Activated CD8-positive, alpha-beta memory T cell treated with anti-CD3 and anti-CD28 coated beads, Interleukin-2, amount 10 ng/mL, durations not matched to agents 7 days and 5 days (primary cell): ENCODE results near the gene LYRM1. TPM values are rescaled to one million over a fixed set of nuclear protein-coding genes. Genes with fewer than 3 reads are reported as not detected.
"Not testable (repeated sequence)": the region's sequence is repeated elsewhere in the genome, so short reads cannot be mapped to it uniquely, and the experiment has no call there.

ENCODE experiments used
- ATAC-seq: fragments of 150-1000 bp; cut with Tn5 transposase; one replicate; pipeline ENCODE4 v1.10.0; 2021; ENCODE audit warnings: moderate library complexity
- CTCF ChIA-PET: fragments of 350-600 bp; sonication (Branson Sonifier 250); formaldehyde crosslinking; loops from one replicate; lab custom pipeline; 2021; ENCODE audit warnings: antibody characterized with exemption; lab: Charles Lee
- DNase-seq: peaks from one replicate; pipeline ENCODE4 v3.0.0-alpha.2; 2020
- H3K27ac Mint-ChIP-seq: one replicate; pipeline ENCODE4 v1.8.0; 2021; ENCODE audit warnings: mild to moderate bottlenecking, mixed read lengths
- H3K27me3 Mint-ChIP-seq: one replicate; pipeline ENCODE4 v1.8.0; 2021; ENCODE audit warnings: mixed read lengths
- H3K36me3 Mint-ChIP-seq: one replicate; pipeline ENCODE4 v1.8.0; 2021; ENCODE audit warnings: mild to moderate bottlenecking, mixed read lengths
- H3K4me1 Mint-ChIP-seq: one replicate; pipeline ENCODE4 v1.8.0; 2021; ENCODE audit warnings: mixed read lengths
- H3K4me3 Mint-ChIP-seq: one replicate; pipeline ENCODE4 v1.8.0; 2021; ENCODE audit warnings: mild to moderate bottlenecking, moderate library complexity, mixed read lengths
- H3K9me3 Mint-ChIP-seq: one replicate; pipeline ENCODE4 v1.8.0; 2022; ENCODE audit warnings: low read depth, mixed read lengths
- total RNA-seq, 2 experiments: library from RNA; stranded (reverse); gene quantifications; one replicate each; pipeline ENCODE4 v1.2.3, GENCODE V29; 2021

LYRM1 gene
- total RNA-seq, 2 experiments from 2014 or later = 38.6 to 47.7 TPM

- no peaks in the 10 kb centered on the region for H3K4me1 Mint-ChIP-seq
- no peak overlapping the region for H3K4me3 Mint-ChIP-seq
- H3K9me3 Mint-ChIP-seq = no peaks in the 10 kb centered on the region
- CTCF ChIA-PET = interaction anchor here (0.7 kb wide), 1 partner anchor 8 kb away, joined by 3 read pairs; no protein-coding TSS in a partner anchor
- ATAC-seq (no peak), DNase-seq (no peak)
- no peaks in the 10 kb centered on the region for H3K27me3 Mint-ChIP-seq
- no peaks in the 10 kb centered on the region for H3K36me3 Mint-ChIP-seq
- no peak overlapping the region for H3K27ac Mint-ChIP-seq
Measured at GRCh38 chr16:20954574-20954973, 54.0 kb downstream of the LYRM1 start.

GRCh38 chr16:20956319-20956718 is 55.7 kb downstream of the LYRM1 start:
- Mint-ChIP-seq H3K4me1 (no peaks in the 10 kb centered on the region), H3K9me3 (no peaks in the 10 kb centered on the region), H3K27me3 (no peaks in the 10 kb centered on the region), H3K4me3 (no peak overlapping the region), H3K36me3 (no peaks in the 10 kb centered on the region), H3K27ac (no peak overlapping the region)
- CTCF ChIA-PET = no interaction called here
- DNase-seq (no peak), ATAC-seq (no peak)

- Mint-ChIP-seq H3K27me3 (no peaks in the 10 kb centered on the region), H3K4me1 (no peaks in the 10 kb centered on the region), H3K9me3 (no peaks in the 10 kb centered on the region), H3K4me3 (no peak overlapping the region), H3K36me3 (no peaks in the 10 kb centered on the region), H3K27ac (no peak overlapping the region)
- no peak for ATAC-seq
- CTCF ChIA-PET = interaction anchor here (0.7 to 1.3 kb wide), 2 partner anchors 20 to 111 kb away, joined by 3 read pairs; no protein-coding TSS in a partner anchor
- no peak for DNase-seq
Measured at GRCh38 chr16:20957153-20957552, 56.6 kb downstream of the LYRM1 start.

GRCh38 chr16:20960899-20961298 is 60.3 kb downstream of the LYRM1 start:
- ATAC-seq = no peak
- Mint-ChIP-seq H3K9me3 (no peaks in the 10 kb centered on the region), H3K36me3 (no peaks in the 10 kb centered on the region), H3K27me3 (no peaks in the 10 kb centered on the region), H3K4me3 (no peak overlapping the region), H3K4me1 (no peaks in the 10 kb centered on the region), H3K27ac (no peak overlapping the region)
- CTCF ChIA-PET = interaction anchor here (1.6 kb wide), 1 partner anchor 39 kb away, joined by 3 read pairs; no protein-coding TSS in a partner anchor
- DNase-seq = no peak

- no peak overlapping the region for H3K4me3 Mint-ChIP-seq
- ATAC-seq = no peak
Measured at GRCh38 chr16:20968765-20969164, 68.2 kb downstream of the LYRM1 start.

GRCh38 chr16:20969386-20969785 is 68.8 kb downstream of the LYRM1 start:
- Mint-ChIP-seq H3K27ac (no peak overlapping the region), H3K36me3 (no peaks in the 10 kb centered on the region), H3K4me1 (peaks cover 3% of the 10 kb centered on the region), H3K27me3 (peaks cover 5% of the 10 kb centered on the region), H3K9me3 (no peaks in the 10 kb centered on the region), H3K4me3 (no peak overlapping the region)
- ATAC-seq (no peak), DNase-seq (no peak)
- CTCF ChIA-PET = no interaction called here

More at GRCh38 chr16:20968765-20969164, 68.2 kb downstream of the LYRM1 start:
- Mint-ChIP-seq H3K27ac (no peak overlapping the region), H3K36me3 (no peaks in the 10 kb centered on the region), H3K4me1 (peaks cover 3% of the 10 kb centered on the region), H3K9me3 (no peaks in the 10 kb centered on the region), H3K27me3 (peaks cover 5% of the 10 kb centered on the region)
- CTCF ChIA-PET = no interaction called here
- no peak for DNase-seq

- H3K36me3 Mint-ChIP-seq = no peaks in the 10 kb centered on the region
- peaks cover 3% of the 10 kb centered on the region for H3K4me1 Mint-ChIP-seq
- ATAC-seq (no peak), DNase-seq (no peak)
- H3K9me3 Mint-ChIP-seq = no peaks in the 10 kb centered on the region
- no peak overlapping the region for H3K4me3 Mint-ChIP-seq
- no peak overlapping the region for H3K27ac Mint-ChIP-seq
- peaks cover 5% of the 10 kb centered on the region for H3K27me3 Mint-ChIP-seq
- CTCF ChIA-PET = no interaction called here
Measured at GRCh38 chr16:20971401-20971800, 70.8 kb downstream of the LYRM1 start.

GRCh38 chr16:20973201-20973600 is 72.6 kb downstream of the LYRM1 start:
- DNase-seq, H3K27me3 Mint-ChIP-seq, ATAC-seq, CTCF ChIA-PET, H3K4me1 Mint-ChIP-seq, H3K36me3 Mint-ChIP-seq, H3K9me3 Mint-ChIP-seq, H3K4me3 Mint-ChIP-seq, H3K27ac Mint-ChIP-seq: not testable (repeated sequence)

Other genes starting within 250 kb of the LYRM1 start
- not detected for gene ACSM1, start 203.1 kb upstream of the LYRM1 start, total RNA-seq
- 10 to 100 TPM; 38.5 to 43.7 TPM for gene THUMPD1, start 159.0 kb upstream of the LYRM1 start, total RNA-seq
- 10 to 100 TPM in 1 of 2 experiments, 1 to 10 TPM in 1; 9.4 to 10.1 TPM for gene ACSM3, start 136.8 kb upstream of the LYRM1 start, total RNA-seq
- 10 to 100 TPM; 20.1 to 21.6 TPM for gene ERI2, start 94.3 kb upstream of the LYRM1 start, total RNA-seq
- 10 to 100 TPM; 18.7 to 24.7 TPM for gene REXO5, start 94.2 kb upstream of the LYRM1 start, total RNA-seq
- gene DCUN1D3, start 413 bp upstream of the LYRM1 start, total RNA-seq = 10 to 100 TPM; 18.1 to 24.4 TPM